ENCODE data around the gene DBT.

- no peak for TF ChIP-seq TCF12 (IDR thresholded peaks at IDR 0.05; ENCODE audit: low read depth, low read length)
- TF ChIP-seq CTCF (IDR thresholded peaks at IDR 0.05 in 2 of 3, conservative IDR thresholded peaks at IDR 0.05 in 1 of 3; ENCODE audit: control insufficient read depth in 2 of 3, extremely low read depth in 1 of 3, insufficient read depth in 1 of 3, low read depth in 3 of 3, low read length in 3 of 3): no peak
- no peak for TF ChIP-seq POLR2AphosphoS5 (IDR thresholded peaks at IDR 0.05; ENCODE audit: low read length)
- no peak for TF ChIP-seq RAD21 (IDR thresholded peaks at IDR 0.05; ENCODE audit: insufficient read depth, low read depth, low read length)
- TF ChIP-seq REST (IDR thresholded peaks at IDR 0.05; ENCODE audit: low read depth, low read length): no peak
- no peak for TF ChIP-seq POLR2A (IDR thresholded peaks at IDR 0.05; ENCODE audit: low read depth, low read length)
- no peak for TF ChIP-seq SP1 (IDR thresholded peaks at IDR 0.05; ENCODE audit: low read depth, low read length)
- TF ChIP-seq SMC3 (IDR thresholded peaks at IDR 0.05; ENCODE audit: borderline replicate concordance, low read length): no peak
- no peak for TF ChIP-seq NFXL1 (IDR thresholded peaks at IDR 0.05; ENCODE audit: borderline replicate concordance)
- no peak for TF ChIP-seq SIN3A (IDR thresholded peaks at IDR 0.05; ENCODE audit: low read depth, low read length)
- TF ChIP-seq PBX3 (IDR thresholded peaks at IDR 0.05; ENCODE audit: insufficient replicate concordance, low read depth, low read length): no peak
- no peak for TF ChIP-seq BHLHE40 (IDR thresholded peaks at IDR 0.05; ENCODE audit: borderline replicate concordance in 1 of 2, low read depth in 2 of 2, low read length in 1 of 2)
- no peak for TF ChIP-seq ZBTB33 (IDR thresholded peaks at IDR 0.05)
- no peak for TF ChIP-seq EED (IDR thresholded peaks at IDR 0.05; ENCODE audit: low read depth)
These were observed 2.9 kb downstream of the DBT start for GRCh38 chr1:100246738-100247137.
